Measurements from ENCODE around the gene PTCH1. TPM values are rescaled to one million over a fixed set of nuclear protein-coding genes. Genes with fewer than 3 reads are reported as not detected.

The PTCH1 gene
- total RNA-seq, 3 donors from 2014 or later, result 11.9 to 38.1 (median 32.1) TPM

GRCh38 chr9:95488954-95489353 lies 27.8 kb downstream of the PTCH1 start:
- no peak overlapping the region for H3K4me3 ChIP-seq
- no peaks in the 10 kb centered on the region for H3K9me3 ChIP-seq
- TF ChIP-seq CTCF (IDR thresholded peaks at IDR 0.05), result no peak
- DNase-seq (no peak), ATAC-seq (no peak)
- no peaks in the 10 kb centered on the region for H3K36me3 ChIP-seq (ENCODE audit: low read depth)
- H3K4me1 ChIP-seq (ENCODE audit: low read depth), result peaks cover 15% of the 10 kb centered on the region
- intact Hi-C loops (cut with DNase I, micrococcal nuclease), result no loop called here

GRCh38 chr9:95486318-95486717 lies 30.5 kb downstream of the PTCH1 start:
- DNase-seq (no peak), ATAC-seq (peak; percentile 90)
- Histone ChIP-seq H3K4me1 (ENCODE audit: low read depth) (peaks cover 13% of the 10 kb centered on the region), H3K9me3 (no peaks in the 10 kb centered on the region), H3K4me3 (no peak overlapping the region), H3K36me3 (ENCODE audit: low read depth) (no peaks in the 10 kb centered on the region)
- no peak for TF ChIP-seq CTCF (IDR thresholded peaks at IDR 0.05)
- intact Hi-C loops (cut with DNase I, micrococcal nuclease), result no loop called here

GRCh38 chr9:95484225-95484624 lies 32.5 kb downstream of the PTCH1 start:
- Histone ChIP-seq H3K4me3 (no peak overlapping the region), H3K9me3 (no peaks in the 10 kb centered on the region), H3K36me3 (ENCODE audit: low read depth) (no peaks in the 10 kb centered on the region), H3K4me1 (ENCODE audit: low read depth) (peaks cover 13% of the 10 kb centered on the region)
- intact Hi-C loops (cut with DNase I, micrococcal nuclease), result no loop called here
- no peak for DNase-seq
- TF ChIP-seq CTCF (IDR thresholded peaks at IDR 0.05), result no peak
- ATAC-seq, result no peak

- TF ChIP-seq CTCF (IDR thresholded peaks at IDR 0.05), result no peak
- ATAC-seq (no peak), DNase-seq (no peak)
- intact Hi-C loops (cut with DNase I, micrococcal nuclease), result no loop called here
- Histone ChIP-seq H3K9me3 (no peaks in the 10 kb centered on the region), H3K36me3 (ENCODE audit: low read depth) (no peaks in the 10 kb centered on the region), H3K4me3 (no peak overlapping the region), H3K4me1 (ENCODE audit: low read depth) (peaks cover 13% of the 10 kb centered on the region)
Observed at GRCh38 chr9:95483431-95483830, 33.3 kb downstream of the PTCH1 start.

- Histone ChIP-seq H3K9me3 (no peaks in the 10 kb centered on the region), H3K36me3 (ENCODE audit: low read depth) (no peaks in the 10 kb centered on the region), H3K4me3 (no peak overlapping the region), H3K4me1 (ENCODE audit: low read depth) (peaks cover 13% of the 10 kb centered on the region)
- DNase-seq (no peak), ATAC-seq (no peak)
- intact Hi-C loops (cut with DNase I, micrococcal nuclease), result no loop called here
- TF ChIP-seq CTCF (IDR thresholded peaks at IDR 0.05), result no peak
Observed at GRCh38 chr9:95482621-95483020, 34.1 kb downstream of the PTCH1 start.

- Histone ChIP-seq H3K9me3 (no peaks in the 10 kb centered on the region), H3K4me1 (ENCODE audit: low read depth) (peaks cover 2% of the 10 kb centered on the region), H3K36me3 (ENCODE audit: low read depth) (no peaks in the 10 kb centered on the region), H3K4me3 (no peak overlapping the region)
- ATAC-seq, result no peak
- DNase-seq, result no peak
- intact Hi-C loops (cut with DNase I, micrococcal nuclease), result no loop called here
- TF ChIP-seq CTCF (IDR thresholded peaks at IDR 0.05), result no peak
Observed at GRCh38 chr9:95481000-95481399, 35.8 kb downstream of the PTCH1 start.

Measured in mucosa of descending colon (tissue), 3 donors.